GM06990 (cell line): Measurements from ENCODE around the gene ADAMTS13.

Source experiments
- DNase-seq: peaks from one replicate; pipeline ENCODE4 v3.0.0-alpha.2; 2011; ENCODE audit not compliant: insufficient read length; ENCODE audit errors: extremely low read depth
- H3K27me3 ChIP-seq: replicated peaks from 2 replicates; pipeline ENCODE4 v1.6.0; 2011; ENCODE audit warnings: low read length; ENCODE audit not compliant: control insufficient read depth, insufficient read depth
- H3K36me3 ChIP-seq: 2 replicates; pipeline ENCODE4 v1.5.1; 2011; ENCODE audit warnings: low read length; ENCODE audit not compliant: control insufficient read depth, insufficient read depth
- H3K4me3 ChIP-seq: replicated peaks from 2 replicates; pipeline ENCODE4 v1.5.1; 2011; ENCODE audit warnings: low read depth, mild to moderate bottlenecking, control low read depth, low read length
- TF ChIP-seq, protein P1 (sequence below): IDR thresholded peaks from 2 replicates; pipeline ENCODE4 v1.5.1; 2011; ENCODE audit warnings: low read length, control low read depth, mild to moderate bottlenecking, inconsistent platforms; ENCODE audit not compliant: insufficient read depth, poor library complexity, severe bottlenecking

The ADAMTS13 gene

DNA sequence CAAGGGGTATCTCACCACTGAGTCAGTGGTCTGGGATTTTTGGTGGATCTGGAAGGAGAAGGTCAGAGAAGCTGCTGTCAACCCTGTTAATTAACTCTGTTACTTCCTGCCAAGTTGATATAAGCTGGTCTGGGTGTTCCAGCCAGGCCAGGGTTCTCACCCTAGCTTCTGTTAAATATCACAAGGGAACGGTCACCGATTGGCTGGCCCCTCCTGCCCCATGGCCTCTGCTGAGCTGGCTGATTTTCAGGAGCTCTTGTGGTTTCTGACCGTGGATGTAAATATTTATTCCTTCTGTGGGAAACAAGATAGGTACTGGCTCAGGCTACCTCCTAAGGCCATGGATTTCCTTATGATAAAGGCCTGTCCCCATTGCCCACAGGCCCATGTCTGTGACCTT, 1.0 kb downstream of the ADAMTS13 start:
- H3K36me3 ChIP-seq: no peaks in the 10 kb centered on the region; the same call in 1 of the 2 replicates
- TF ChIP-seq, protein P1, sequence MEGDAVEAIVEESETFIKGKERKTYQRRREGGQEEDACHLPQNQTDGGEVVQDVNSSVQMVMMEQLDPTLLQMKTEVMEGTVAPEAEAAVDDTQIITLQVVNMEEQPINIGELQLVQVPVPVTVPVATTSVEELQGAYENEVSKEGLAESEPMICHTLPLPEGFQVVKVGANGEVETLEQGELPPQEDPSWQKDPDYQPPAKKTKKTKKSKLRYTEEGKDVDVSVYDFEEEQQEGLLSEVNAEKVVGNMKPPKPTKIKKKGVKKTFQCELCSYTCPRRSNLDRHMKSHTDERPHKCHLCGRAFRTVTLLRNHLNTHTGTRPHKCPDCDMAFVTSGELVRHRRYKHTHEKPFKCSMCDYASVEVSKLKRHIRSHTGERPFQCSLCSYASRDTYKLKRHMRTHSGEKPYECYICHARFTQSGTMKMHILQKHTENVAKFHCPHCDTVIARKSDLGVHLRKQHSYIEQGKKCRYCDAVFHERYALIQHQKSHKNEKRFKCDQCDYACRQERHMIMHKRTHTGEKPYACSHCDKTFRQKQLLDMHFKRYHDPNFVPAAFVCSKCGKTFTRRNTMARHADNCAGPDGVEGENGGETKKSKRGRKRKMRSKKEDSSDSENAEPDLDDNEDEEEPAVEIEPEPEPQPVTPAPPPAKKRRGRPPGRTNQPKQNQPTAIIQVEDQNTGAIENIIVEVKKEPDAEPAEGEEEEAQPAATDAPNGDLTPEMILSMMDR: no peak
- no peak for DNase-seq
- H3K27me3 ChIP-seq: peaks cover 2% of the 10 kb centered on the region; the same call in 1 of the 2 replicates
- H3K4me3 ChIP-seq: no peak overlapping the region

DNA sequence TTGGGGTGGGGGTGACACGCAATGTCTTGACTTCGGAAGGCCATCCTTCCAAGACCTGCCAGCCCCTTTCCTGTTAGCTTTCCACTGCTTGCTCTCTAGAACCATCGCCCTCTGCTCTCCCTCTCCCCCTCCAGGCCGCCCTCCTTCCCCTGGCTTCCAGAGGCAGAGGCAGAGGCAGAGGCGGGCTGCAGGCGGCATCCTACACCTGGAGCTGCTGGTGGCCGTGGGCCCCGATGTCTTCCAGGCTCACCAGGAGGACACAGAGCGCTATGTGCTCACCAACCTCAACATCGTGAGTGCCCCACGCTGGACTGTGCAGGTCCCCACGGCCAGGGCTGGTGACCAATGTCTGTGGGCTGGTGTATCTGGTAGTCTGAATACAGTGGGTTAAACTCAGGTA, 2.0 kb downstream of the ADAMTS13 start:
- no peak overlapping the region for H3K4me3 ChIP-seq
- TF ChIP-seq, protein P1: no peak
- H3K36me3 ChIP-seq: no peaks in the 10 kb centered on the region; the same call in 1 of the 2 replicates
- H3K27me3 ChIP-seq: peaks cover 2% of the 10 kb centered on the region; the same call in 1 of the 2 replicates
- DNase-seq: no peak

DNA sequence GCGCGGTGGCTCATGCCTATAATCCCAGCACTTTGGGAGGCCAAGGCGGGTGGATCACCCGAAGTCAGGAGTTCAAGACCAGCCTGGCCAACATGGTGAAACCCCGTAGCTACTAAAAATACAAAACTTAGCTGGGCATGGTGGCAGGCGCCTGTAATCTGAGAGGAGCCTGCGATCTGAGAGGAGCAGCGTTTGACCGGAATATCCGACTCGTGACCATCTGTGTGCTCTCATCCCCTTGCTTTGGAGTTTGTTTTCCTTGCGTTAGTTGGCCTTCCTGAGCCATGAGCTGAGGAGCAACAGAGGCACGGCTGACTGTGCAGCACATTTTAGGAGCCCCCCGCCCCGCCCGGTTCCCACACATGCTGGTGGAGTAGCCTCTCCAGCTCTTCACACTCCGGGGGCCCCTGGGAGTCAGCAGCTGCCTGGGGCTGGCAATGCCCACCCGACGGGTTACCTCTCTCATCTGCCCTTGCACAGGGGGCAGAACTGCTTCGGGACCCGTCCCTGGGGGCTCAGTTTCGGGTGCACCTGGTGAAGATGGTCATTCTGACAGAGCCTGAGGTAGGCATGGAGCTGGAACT, 3.0 kb downstream of the ADAMTS13 start:
- H3K4me3 ChIP-seq: no peak overlapping the region
- peaks cover 2% of the 10 kb centered on the region; the same call in 1 of the 2 replicates for H3K27me3 ChIP-seq
- TF ChIP-seq, protein P1: no peak
- DNase-seq: no peak
- no peaks in the 10 kb centered on the region for H3K36me3 ChIP-seq

DNA sequence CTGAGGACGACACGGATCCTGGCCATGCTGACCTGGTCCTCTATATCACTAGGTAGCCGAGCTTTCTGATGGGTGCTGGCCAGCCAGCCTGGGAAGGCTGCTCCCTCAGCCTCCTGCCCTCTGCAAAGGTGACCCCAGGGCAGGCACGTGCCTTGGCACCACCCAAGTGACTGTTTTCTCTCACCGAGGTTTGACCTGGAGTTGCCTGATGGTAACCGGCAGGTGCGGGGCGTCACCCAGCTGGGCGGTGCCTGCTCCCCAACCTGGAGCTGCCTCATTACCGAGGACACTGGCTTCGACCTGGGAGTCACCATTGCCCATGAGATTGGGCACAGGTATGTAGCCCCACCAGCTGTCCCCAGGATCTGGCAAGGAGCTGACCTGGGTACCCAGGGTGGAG, 3.8 kb downstream of the ADAMTS13 start:
- TF ChIP-seq, protein P1: no peak
- DNase-seq: no peak
- no peak overlapping the region for H3K4me3 ChIP-seq
- no peaks in the 10 kb centered on the region for H3K36me3 ChIP-seq
- H3K27me3 ChIP-seq: peaks cover 2% of the 10 kb centered on the region; the same call in 1 of the 2 replicates

DNA sequence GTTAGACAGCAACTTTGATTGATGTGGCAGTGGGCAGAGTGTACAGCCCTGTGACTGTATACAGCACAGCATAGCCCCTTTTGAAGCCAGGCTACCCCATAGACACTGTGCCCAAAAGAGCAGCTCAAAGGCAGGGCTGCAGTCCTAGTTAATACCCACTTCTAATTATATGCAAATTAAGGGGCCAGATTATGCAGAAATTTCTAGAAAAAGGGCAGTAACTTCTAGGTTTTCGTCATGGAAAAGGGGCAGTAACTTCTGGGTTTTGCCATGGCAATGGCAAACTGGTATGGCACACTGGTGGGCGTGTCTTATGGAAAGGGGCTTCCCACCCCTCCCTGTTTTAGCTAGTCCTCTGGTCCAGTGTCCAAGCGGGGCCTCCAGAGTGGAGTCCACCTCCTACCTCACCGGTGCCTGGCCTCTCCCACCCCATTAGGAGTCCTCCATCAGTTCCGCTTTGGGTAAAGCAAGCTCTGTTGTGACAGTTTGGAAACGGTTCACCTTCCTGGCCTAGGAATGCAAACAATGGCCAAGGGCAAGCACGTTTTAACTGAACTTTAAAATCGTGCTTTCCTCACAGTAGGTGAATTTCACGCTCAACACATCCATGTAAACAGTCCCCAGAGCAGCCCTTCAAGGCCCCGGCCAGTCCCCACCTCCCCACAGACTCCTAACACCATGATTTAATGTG, 5.6 kb downstream of the ADAMTS13 start:
- no peak for DNase-seq
- no peak overlapping the region for H3K4me3 ChIP-seq
- TF ChIP-seq, protein P1: no peak
- H3K27me3 ChIP-seq: peaks cover 2% of the 10 kb centered on the region; the same call in 1 of the 2 replicates
- H3K36me3 ChIP-seq: no peaks in the 10 kb centered on the region
